Measurements from ENCODE around the gene MYO7A.

The MYO7A gene

DNA sequence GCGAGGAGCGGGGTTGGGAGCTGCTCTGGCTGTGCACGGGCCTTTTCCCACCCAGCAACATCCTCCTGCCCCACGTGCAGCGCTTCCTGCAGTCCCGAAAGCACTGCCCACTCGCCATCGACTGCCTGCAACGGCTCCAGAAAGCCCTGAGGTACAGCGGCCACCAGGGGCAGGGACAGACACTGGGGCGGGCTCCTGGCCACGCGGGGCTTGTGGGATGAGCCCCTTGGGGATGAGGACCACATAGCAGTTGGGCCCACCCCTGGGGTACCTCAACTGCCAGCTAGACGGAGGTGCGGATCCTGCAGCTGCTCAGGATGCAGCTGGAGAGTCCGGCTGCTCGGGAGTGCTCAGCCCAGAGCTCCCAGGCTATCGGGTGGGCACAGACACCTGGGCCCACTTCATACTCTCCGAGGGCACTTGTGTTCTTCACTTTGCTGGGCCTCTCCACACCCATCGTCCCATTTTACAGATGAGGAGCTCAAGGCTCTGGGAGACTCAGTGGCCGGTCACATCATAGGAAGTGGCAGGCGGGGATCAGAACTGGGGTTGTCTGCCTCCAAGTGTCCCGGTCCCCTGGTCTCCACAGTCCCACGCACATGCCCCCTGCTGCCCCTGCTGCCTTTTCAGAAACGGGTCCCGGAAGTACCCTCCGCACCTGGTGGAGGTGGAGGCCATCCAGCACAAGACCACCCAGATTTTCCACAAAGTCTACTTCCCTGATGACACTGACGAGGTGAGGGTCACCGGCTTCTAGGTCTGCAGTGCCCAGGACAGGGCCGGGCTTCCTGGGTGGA is 77.6 kb downstream of the MYO7A start:
- Histone ChIP-seq H3K27me3 (ENCODE audit: control insufficient read depth in 3 of 3, insufficient read depth in 3 of 3, low read depth in 1 of 3, low read length in 3 of 3) (peaks cover 0 to 5% (median 3%) of the 10 kb centered on the region in 3 experiments), H3K4me3 (ENCODE audit: low read length in 2 of 2) (no peak overlapping the region), H3K14ac (ENCODE audit: low read length) (peak overlapping the region; percentile 31), H3K4me1 (ENCODE audit: control insufficient read depth in 2 of 2, insufficient read depth in 1 of 2, low read depth in 1 of 2, low read length in 2 of 2) (no peaks in the 10 kb centered on the region), H3K27ac (replicated peaks; ENCODE audit: low read length) (no peak overlapping the region), H3K9ac (ENCODE audit: low read depth, low read length, poor library complexity) (no peak overlapping the region), H3K23ac (ENCODE audit: low read depth, low read length, poor library complexity) (peak overlapping the region; percentile 60), H2AK5ac (ENCODE audit: low read depth, low read length) (peak overlapping the region; percentile 10), H2BK15ac (ENCODE audit: low read length) (peak overlapping the region; percentile 34), H3K4ac (ENCODE audit: low read length) (no peak overlapping the region), H2BK12ac (ENCODE audit: low read length) (no peak overlapping the region), H3K36me3 (replicated peaks in 1 of 2; ENCODE audit: control insufficient read depth in 2 of 2, insufficient read depth in 2 of 2, low read length in 2 of 2) (no peaks in the 10 kb centered on the region), H2BK5ac (ENCODE audit: low read length) (peak overlapping the region; percentile 35), H3K79me1 (ENCODE audit: low read depth, low read length) (no peaks in the 10 kb centered on the region), H2AFZ (ENCODE audit: low read length) (no peak overlapping the region), H4K91ac (ENCODE audit: low read depth, low read length, poor library complexity) (no peak overlapping the region), H3K4me2 (ENCODE audit: insufficient read depth, low read length, poor library complexity, severe bottlenecking) (no peak overlapping the region), H2BK120ac (ENCODE audit: low read depth, low read length) (no peak overlapping the region), H3K18ac (ENCODE audit: low read length) (no peak overlapping the region), H3K9me3 (replicated peaks in 1 of 2; ENCODE audit: control insufficient read depth in 2 of 2, insufficient read depth in 1 of 2, low read depth in 1 of 2, low read length in 2 of 2) (peaks cover 0 to 2% of the 10 kb centered on the region in 2 donors), H4K8ac (ENCODE audit: low read depth, low read length) (no peak overlapping the region)
- no CpG with 5 or more reads among the region's 30 CpGs for WGBS, 2 donors (ENCODE audit: extremely low coverage in 2 of 2, insufficient read length in 2 of 2, insufficient replicate concordance in 1 of 2)
- no peak for DNase-seq (ENCODE audit: low spot score)

DNA sequence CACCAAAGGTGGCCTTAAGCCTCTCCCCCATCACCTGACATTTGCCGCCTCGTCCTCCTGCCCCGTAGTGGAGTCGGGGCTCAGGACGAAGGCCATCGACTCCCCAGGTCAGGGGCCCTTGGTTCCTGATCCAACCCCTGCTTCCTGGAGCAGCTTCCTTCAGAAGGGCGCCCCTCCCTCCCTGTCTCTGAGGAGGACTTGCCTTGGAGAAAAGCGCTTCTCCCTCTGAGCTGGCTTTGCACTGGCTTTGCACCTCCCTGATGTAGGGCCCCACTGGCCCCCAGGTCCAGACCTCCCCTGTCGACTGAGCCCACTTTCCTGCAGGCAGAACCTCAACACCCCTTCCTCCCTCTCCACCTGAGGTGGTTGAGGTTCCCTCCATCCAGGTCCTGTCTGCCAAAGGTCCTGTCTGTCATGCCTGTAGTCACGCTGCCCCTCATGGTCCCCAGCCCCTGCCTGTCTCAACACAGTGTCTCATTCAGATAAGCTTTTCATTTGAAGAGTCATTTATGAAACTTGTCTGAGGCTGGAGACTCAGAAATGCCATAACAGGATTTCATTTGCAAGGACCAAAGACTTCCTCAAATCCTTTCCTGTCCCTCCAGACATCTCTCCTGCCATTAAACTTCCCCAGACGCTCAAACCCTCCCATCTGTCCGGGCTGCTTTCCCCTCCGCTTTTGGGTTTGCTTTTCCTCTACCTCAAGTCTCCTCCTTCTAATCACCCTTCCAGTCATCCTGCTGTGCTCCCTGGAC is 78.4 kb downstream of the MYO7A start:
- H3K4me1 ChIP-seq (ENCODE audit: control insufficient read depth in 2 of 2, insufficient read depth in 1 of 2, low read depth in 1 of 2, low read length in 2 of 2): no peaks in the 10 kb centered on the region
- no peak overlapping the region for H2AFZ ChIP-seq (ENCODE audit: low read length)
- whole genome bisulfite sequencing, 2 donors (ENCODE audit: extremely low coverage in 2 of 2, insufficient read length in 2 of 2, insufficient replicate concordance in 1 of 2): no CpG with 5 or more reads among the region's 13 CpGs
- H3K9me3 ChIP-seq (replicated peaks in 1 of 2; ENCODE audit: control insufficient read depth in 2 of 2, insufficient read depth in 1 of 2, low read depth in 1 of 2, low read length in 2 of 2): no peaks in the 10 kb centered on the region
- H3K14ac ChIP-seq (ENCODE audit: low read length): peak overlapping the region; percentile 31
- H4K8ac ChIP-seq (ENCODE audit: low read depth, low read length): no peak overlapping the region
- peak overlapping the region; percentile 10 for H2AK5ac ChIP-seq (ENCODE audit: low read depth, low read length)
- no peak overlapping the region for H3K23ac ChIP-seq (ENCODE audit: low read depth, low read length, poor library complexity)
- H3K9ac ChIP-seq (ENCODE audit: low read depth, low read length, poor library complexity): no peak overlapping the region
- no peak for DNase-seq (ENCODE audit: low spot score)
- no peak overlapping the region for H3K4ac ChIP-seq (ENCODE audit: low read length)
- peaks cover 0 to 5% (median 3%) of the 10 kb centered on the region in 3 experiments for H3K27me3 ChIP-seq (ENCODE audit: control insufficient read depth in 3 of 3, insufficient read depth in 3 of 3, low read depth in 1 of 3, low read length in 3 of 3)
- H2BK120ac ChIP-seq (ENCODE audit: low read depth, low read length): no peak overlapping the region
- no peaks in the 10 kb centered on the region for H3K79me1 ChIP-seq (ENCODE audit: low read depth, low read length)
- H2BK12ac ChIP-seq (ENCODE audit: low read length): no peak overlapping the region
- H3K18ac ChIP-seq (ENCODE audit: low read length): no peak overlapping the region
- no peak overlapping the region for H3K4me2 ChIP-seq (ENCODE audit: insufficient read depth, low read length, poor library complexity, severe bottlenecking)
- no peak overlapping the region for H3K4me3 ChIP-seq (ENCODE audit: low read length in 2 of 2)
- peak overlapping the region; percentile 34 for H2BK15ac ChIP-seq (ENCODE audit: low read length)
- H2BK5ac ChIP-seq (ENCODE audit: low read length): peak overlapping the region; percentile 35
- no peaks in the 10 kb centered on the region for H3K36me3 ChIP-seq (replicated peaks in 1 of 2; ENCODE audit: control insufficient read depth in 2 of 2, insufficient read depth in 2 of 2, low read length in 2 of 2)
- no peak overlapping the region for H3K27ac ChIP-seq (replicated peaks; ENCODE audit: low read length)
- H4K91ac ChIP-seq (ENCODE audit: low read depth, low read length, poor library complexity): no peak overlapping the region

- Histone ChIP-seq H2BK15ac (ENCODE audit: low read length) (no peak overlapping the region), H3K9ac (ENCODE audit: low read depth, low read length, poor library complexity) (no peak overlapping the region), H2BK5ac (ENCODE audit: low read length) (peak overlapping the region; percentile 19), H3K27me3 (ENCODE audit: control insufficient read depth in 3 of 3, insufficient read depth in 3 of 3, low read depth in 1 of 3, low read length in 3 of 3) (peaks cover 0 to 9% (median 3%) of the 10 kb centered on the region in 3 experiments), H4K91ac (ENCODE audit: low read depth, low read length, poor library complexity) (no peak overlapping the region), H3K27ac (replicated peaks; ENCODE audit: low read length) (no peak overlapping the region), H2AFZ (ENCODE audit: low read length) (no peak overlapping the region), H3K18ac (ENCODE audit: low read length) (no peak overlapping the region), H3K4me3 (ENCODE audit: low read length in 2 of 2) (no peak overlapping the region), H3K4me1 (ENCODE audit: control insufficient read depth in 2 of 2, insufficient read depth in 1 of 2, low read depth in 1 of 2, low read length in 2 of 2) (no peaks in the 10 kb centered on the region), H2BK12ac (ENCODE audit: low read length) (no peak overlapping the region), H3K36me3 (replicated peaks in 1 of 2; ENCODE audit: control insufficient read depth in 2 of 2, insufficient read depth in 2 of 2, low read length in 2 of 2) (no peaks in the 10 kb centered on the region), H3K79me1 (ENCODE audit: low read depth, low read length) (no peaks in the 10 kb centered on the region), H3K4ac (ENCODE audit: low read length) (no peak overlapping the region), H3K4me2 (ENCODE audit: insufficient read depth, low read length, poor library complexity, severe bottlenecking) (no peak overlapping the region), H2AK5ac (ENCODE audit: low read depth, low read length) (no peak overlapping the region), H3K9me3 (replicated peaks in 1 of 2; ENCODE audit: control insufficient read depth in 2 of 2, insufficient read depth in 1 of 2, low read depth in 1 of 2, low read length in 2 of 2) (no peaks in the 10 kb centered on the region), H3K23ac (ENCODE audit: low read depth, low read length, poor library complexity) (no peak overlapping the region), H4K8ac (ENCODE audit: low read depth, low read length) (no peak overlapping the region), H2BK120ac (ENCODE audit: low read depth, low read length) (no peak overlapping the region), H3K14ac (ENCODE audit: low read length) (no peak overlapping the region)
- DNase-seq (ENCODE audit: low spot score): no peak
- no CpG with 5 or more reads among the region's 10 CpGs for WGBS, 2 donors (ENCODE audit: extremely low coverage in 2 of 2, insufficient read length in 2 of 2, insufficient replicate concordance in 1 of 2)
Measured at GRCh38 chr11:77207019-77207485, 79.0 kb downstream of the MYO7A start.
